SK-N-SH treated with all-trans-retinoic acid at 6 μM for 48 hours (cell line): ENCODE measurements around the gene EMID1.

Source experiments
- ATAC-seq: fragments of 200-7000 bp; cut with Tn5 transposase; 3 replicates; pipeline ENCODE4 v1.9.1; 2020; ENCODE audit warnings: mild to moderate bottlenecking, moderate library complexity
- ARNTL ChIP-seq: fragments of 450-650 bp; formaldehyde crosslinking; IDR thresholded peaks from 2 replicates; pipeline ENCODE4 v1.5.0; 2020; ENCODE audit warnings: low read depth, mild to moderate bottlenecking, moderate library complexity, borderline replicate concordance
- BACH2 ChIP-seq: fragments of 250-450 bp; sonication (Bioruptor Pico); IDR thresholded peaks from 2 replicates; pipeline ENCODE4 v1.9.0; 2021; ENCODE audit warnings: mild to moderate bottlenecking, borderline replicate concordance
- CSDC2 ChIP-seq: fragments of 250-450 bp; sonication (Bioruptor Pico); IDR thresholded peaks from 2 replicates; pipeline ENCODE4 v1.5.0; 2020; ENCODE audit warnings: mild to moderate bottlenecking, moderate library complexity
- ESRRG ChIP-seq: fragments of 250-450 bp; sonication (Bioruptor Pico); IDR thresholded peaks from 2 replicates; pipeline ENCODE4 v1.6.1; 2021; ENCODE audit warnings: mild to moderate bottlenecking
- GLIS3 ChIP-seq: fragments of 250-450 bp; sonication (Bioruptor Pico); IDR thresholded peaks from 2 replicates; pipeline ENCODE4 v1.5.0; 2020; ENCODE audit warnings: mild to moderate bottlenecking, moderate library complexity
- ISL1 ChIP-seq: fragments of 250-450 bp; sonication (Bioruptor Pico); IDR thresholded peaks from 2 replicates; pipeline ENCODE4 v2.1.2; 2022; ENCODE audit warnings: mild to moderate bottlenecking, moderate library complexity
- OSR1 ChIP-seq: fragments of 250-450 bp; sonication (Bioruptor Pico); IDR thresholded peaks from 2 replicates; pipeline ENCODE4 v1.8.0; 2022; ENCODE audit warnings: moderate library complexity, mild to moderate bottlenecking, inconsistent platforms
- PPARA ChIP-seq: fragments of 250-450 bp; sonication (Bioruptor Pico); IDR thresholded peaks from 2 replicates; pipeline ENCODE4 v1.5.0; 2020; ENCODE audit warnings: mild to moderate bottlenecking, borderline replicate concordance
- RARB ChIP-seq: fragments of 250-450 bp; sonication (Bioruptor Pico); IDR thresholded peaks from 2 replicates; pipeline ENCODE4 v1.8.0; 2021; ENCODE audit warnings: mild to moderate bottlenecking, moderate library complexity
- TCF4 ChIP-seq: fragments of 250-450 bp; sonication (Bioruptor Pico); IDR thresholded peaks from 2 replicates; pipeline ENCODE4 v1.8.0; 2021; ENCODE audit warnings: mild to moderate bottlenecking, moderate library complexity, borderline replicate concordance
- TOX ChIP-seq: fragments of 250-450 bp; sonication (Bioruptor Pico); IDR thresholded peaks from 2 replicates; pipeline ENCODE4 v1.8.0; 2021; ENCODE audit warnings: mild to moderate bottlenecking, moderate library complexity, borderline replicate concordance
- ZC3H10 ChIP-seq: fragments of 250-450 bp; sonication (Bioruptor Pico); IDR thresholded peaks from 2 replicates; pipeline ENCODE4 v1.5.1; 2021; ENCODE audit warnings: mild to moderate bottlenecking, moderate library complexity
- ZFP3 ChIP-seq: fragments of 250-450 bp; sonication (Bioruptor Pico); IDR thresholded peaks from 2 replicates; pipeline ENCODE4 v1.5.0; 2020; ENCODE audit warnings: mild to moderate bottlenecking, moderate library complexity
- ZFP30 ChIP-seq: fragments of 450-650 bp; formaldehyde crosslinking; IDR thresholded peaks from 2 replicates; pipeline ENCODE4 v1.5.0; 2022; ENCODE audit warnings: mild to moderate bottlenecking, moderate library complexity
- ZNF565 ChIP-seq: fragments of 450-650 bp; formaldehyde crosslinking; conservative IDR thresholded peaks from 2 replicates; pipeline ENCODE4 v1.5.0; 2020; ENCODE audit warnings: low read depth, mild to moderate bottlenecking, moderate library complexity
- ZNF70 ChIP-seq: fragments of 450-650 bp; formaldehyde crosslinking; IDR thresholded peaks from 2 replicates; pipeline ENCODE4 v1.5.0; 2020; ENCODE audit warnings: mild to moderate bottlenecking, moderate library complexity
- ZNF8 ChIP-seq: fragments of 450-650 bp; formaldehyde crosslinking; IDR thresholded peaks from 2 replicates; pipeline ENCODE4 v1.5.0; 2020; ENCODE audit warnings: mild to moderate bottlenecking, moderate library complexity
- TF ChIP-seq, protein P1 (sequence below): fragments of 250-450 bp; sonication (Bioruptor Pico); IDR thresholded peaks from 2 replicates; pipeline ENCODE4 v1.5.1; 2020; ENCODE audit warnings: low read depth, mild to moderate bottlenecking, moderate library complexity
- TF ChIP-seq, protein P2 (sequence below): fragments of 250-450 bp; sonication (Bioruptor Pico); IDR thresholded peaks from 2 replicates; pipeline ENCODE4 v1.8.0; 2020; ENCODE audit warnings: mild to moderate bottlenecking, moderate library complexity, borderline replicate concordance
- TF ChIP-seq, protein P3 (sequence below): fragments of 250-450 bp; sonication (Bioruptor Pico); IDR thresholded peaks from 2 replicates; pipeline ENCODE4 v1.8.0; 2021; ENCODE audit warnings: low read depth, mild to moderate bottlenecking, moderate library complexity, borderline replicate concordance
- TF ChIP-seq, protein P4 (sequence below): fragments of 250-450 bp; sonication (Bioruptor Pico); IDR thresholded peaks from 2 replicates; pipeline ENCODE4 v1.5.1; 2021; ENCODE audit warnings: mild to moderate bottlenecking, moderate library complexity

EMID1 gene

DNA sequence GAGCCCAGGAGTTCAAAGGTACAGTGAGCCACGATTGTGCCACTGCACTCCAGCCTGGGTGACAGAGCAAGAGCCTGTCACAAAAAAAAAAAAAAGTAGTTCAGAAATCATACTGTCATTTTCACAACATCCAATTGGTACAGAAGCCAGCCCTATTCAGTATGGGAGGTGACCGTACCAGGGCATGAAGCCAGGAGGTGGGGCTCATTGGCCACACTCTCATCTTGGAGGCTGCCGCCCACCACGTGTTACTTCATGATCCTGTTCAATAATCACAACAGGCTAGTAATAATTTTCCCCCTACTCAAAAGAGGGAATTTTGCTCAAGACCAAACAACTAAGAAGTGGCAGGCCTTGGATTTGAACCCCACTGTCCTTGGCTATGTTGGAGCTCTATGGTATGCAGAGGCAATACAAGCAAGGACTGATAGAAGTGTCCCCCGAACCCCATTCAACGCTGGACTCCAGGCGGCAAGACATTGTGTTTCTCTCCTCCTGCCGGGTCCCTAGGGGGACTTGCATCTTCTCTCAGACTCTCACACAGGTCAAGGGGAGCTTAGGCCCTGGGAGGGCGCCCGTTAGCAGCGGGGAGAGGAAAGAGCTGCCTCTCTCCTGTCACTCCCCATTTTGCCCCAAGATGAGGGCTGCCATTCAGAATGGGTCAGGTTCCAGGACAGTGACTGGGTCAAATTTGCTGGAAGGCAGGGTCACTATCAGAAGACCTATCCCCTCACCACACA is 40.2 kb upstream of the EMID1 start:
- no peak for ATAC-seq
- TF ChIP-seq CSDC2 (CRISPR knock-in tag): no peak
- TF ChIP-seq ZFP30: no peak
- TF ChIP-seq ZNF70 (CRISPR knock-in tag): no peak
- no peak for TF ChIP-seq ARNTL (CRISPR knock-in tag)
- TF ChIP-seq, protein P1, sequence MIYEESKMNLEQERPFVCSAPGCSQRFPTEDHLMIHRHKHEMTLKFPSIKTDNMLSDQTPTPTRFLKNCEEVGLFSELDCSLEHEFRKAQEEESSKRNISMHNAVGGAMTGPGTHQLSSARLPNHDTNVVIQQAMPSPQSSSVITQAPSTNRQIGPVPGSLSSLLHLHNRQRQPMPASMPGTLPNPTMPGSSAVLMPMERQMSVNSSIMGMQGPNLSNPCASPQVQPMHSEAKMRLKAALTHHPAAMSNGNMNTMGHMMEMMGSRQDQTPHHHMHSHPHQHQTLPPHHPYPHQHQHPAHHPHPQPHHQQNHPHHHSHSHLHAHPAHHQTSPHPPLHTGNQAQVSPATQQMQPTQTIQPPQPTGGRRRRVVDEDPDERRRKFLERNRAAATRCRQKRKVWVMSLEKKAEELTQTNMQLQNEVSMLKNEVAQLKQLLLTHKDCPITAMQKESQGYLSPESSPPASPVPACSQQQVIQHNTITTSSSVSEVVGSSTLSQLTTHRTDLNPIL (CRISPR knock-in tag): no peak
- TF ChIP-seq, protein P2, sequence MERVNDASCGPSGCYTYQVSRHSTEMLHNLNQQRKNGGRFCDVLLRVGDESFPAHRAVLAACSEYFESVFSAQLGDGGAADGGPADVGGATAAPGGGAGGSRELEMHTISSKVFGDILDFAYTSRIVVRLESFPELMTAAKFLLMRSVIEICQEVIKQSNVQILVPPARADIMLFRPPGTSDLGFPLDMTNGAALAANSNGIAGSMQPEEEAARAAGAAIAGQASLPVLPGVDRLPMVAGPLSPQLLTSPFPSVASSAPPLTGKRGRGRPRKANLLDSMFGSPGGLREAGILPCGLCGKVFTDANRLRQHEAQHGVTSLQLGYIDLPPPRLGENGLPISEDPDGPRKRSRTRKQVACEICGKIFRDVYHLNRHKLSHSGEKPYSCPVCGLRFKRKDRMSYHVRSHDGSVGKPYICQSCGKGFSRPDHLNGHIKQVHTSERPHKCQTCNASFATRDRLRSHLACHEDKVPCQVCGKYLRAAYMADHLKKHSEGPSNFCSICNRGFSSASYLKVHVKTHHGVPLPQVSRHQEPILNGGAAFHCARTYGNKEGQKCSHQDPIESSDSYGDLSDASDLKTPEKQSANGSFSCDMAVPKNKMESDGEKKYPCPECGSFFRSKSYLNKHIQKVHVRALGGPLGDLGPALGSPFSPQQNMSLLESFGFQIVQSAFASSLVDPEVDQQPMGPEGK (CRISPR knock-in tag): no peak
- TF ChIP-seq ESRRG (CRISPR knock-in tag): no peak
- no peak for TF ChIP-seq RARB (CRISPR knock-in tag)

DNA sequence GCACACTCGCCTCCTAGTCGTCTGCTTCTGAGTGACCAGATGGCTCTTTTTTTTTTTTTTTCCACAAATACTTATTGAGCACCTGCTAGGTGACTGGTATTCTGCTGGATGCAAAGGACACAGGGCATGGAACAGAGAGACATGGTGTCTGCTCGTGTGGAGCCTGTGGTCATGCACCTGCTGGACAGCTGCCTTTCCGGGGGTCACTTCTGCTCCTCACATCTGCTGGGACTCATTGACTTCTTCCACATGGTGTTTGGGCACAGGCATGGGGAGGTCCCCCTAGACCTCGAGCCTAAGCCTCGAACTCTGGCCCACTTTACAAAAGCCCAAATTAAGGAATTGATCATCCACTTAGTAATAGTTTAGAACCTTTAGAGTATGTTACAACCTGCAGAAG is 39.5 kb upstream of the EMID1 start:
- TF ChIP-seq TOX: no peak
- TF ChIP-seq, protein P2 (CRISPR knock-in tag): no peak
- TF ChIP-seq TCF4 (CRISPR knock-in tag): no peak
- TF ChIP-seq BACH2: no peak
- no peak for TF ChIP-seq ISL1 (CRISPR knock-in tag)
- no peak for ATAC-seq

DNA sequence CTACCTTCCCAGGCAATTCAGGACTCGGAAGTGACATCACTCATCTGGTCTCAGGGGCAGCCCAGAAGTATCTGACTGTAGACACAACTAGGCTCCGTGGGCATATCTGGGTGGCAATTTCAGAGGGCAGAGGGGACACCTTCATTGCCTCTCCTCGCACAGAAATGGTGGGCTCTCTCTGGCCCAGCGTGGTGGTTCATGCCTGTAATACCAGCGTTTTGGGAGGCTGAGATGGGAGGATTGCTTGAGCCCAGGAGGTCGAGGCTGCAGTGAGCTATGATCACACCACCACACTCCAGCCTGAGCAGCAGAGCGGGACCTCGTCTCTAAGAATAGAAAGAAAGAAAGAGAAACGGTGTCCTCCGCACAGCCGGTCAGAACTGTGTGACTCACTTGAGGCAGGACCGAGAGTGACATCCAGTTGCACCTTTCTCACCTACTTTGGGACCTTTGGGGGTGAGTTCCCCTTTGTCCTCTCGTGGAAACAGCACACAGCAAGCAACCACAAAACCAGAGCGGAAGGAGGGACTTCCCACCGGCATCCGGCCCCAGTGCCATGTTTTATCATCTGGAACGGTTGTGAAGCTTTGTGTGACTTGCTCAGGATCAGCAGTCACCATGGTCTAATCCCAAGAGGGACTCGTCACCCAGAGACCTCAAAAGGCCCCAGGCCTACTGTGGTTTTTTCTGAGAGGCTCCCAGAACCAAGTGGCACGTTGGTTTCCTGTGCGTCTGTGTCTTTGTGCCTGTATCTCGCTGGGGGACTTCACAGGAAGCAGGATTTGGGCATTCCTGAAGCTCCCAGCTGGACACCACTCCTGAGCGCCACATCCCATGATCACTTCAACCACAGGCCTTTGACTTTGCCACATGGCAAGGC is 38.4 kb upstream of the EMID1 start:
- ATAC-seq: no peak
- TF ChIP-seq ZNF565 (CRISPR knock-in tag) (no peak), RARB (CRISPR knock-in tag) (no peak), ZFP3 (CRISPR knock-in tag) (no peak), ZC3H10 (CRISPR knock-in tag) (no peak), ISL1 (CRISPR knock-in tag) (no peak), ESRRG (CRISPR knock-in tag) (no peak), ZFP30 (no peak), PPARA (CRISPR knock-in tag) (no peak), ZNF70 (CRISPR knock-in tag) (no peak), OSR1 (CRISPR knock-in tag) (no peak), GLIS3 (CRISPR knock-in tag) (no peak), ARNTL (CRISPR knock-in tag) (no peak), ZNF8 (no peak), CSDC2 (CRISPR knock-in tag) (no peak)
- TF ChIP-seq, protein P3, sequence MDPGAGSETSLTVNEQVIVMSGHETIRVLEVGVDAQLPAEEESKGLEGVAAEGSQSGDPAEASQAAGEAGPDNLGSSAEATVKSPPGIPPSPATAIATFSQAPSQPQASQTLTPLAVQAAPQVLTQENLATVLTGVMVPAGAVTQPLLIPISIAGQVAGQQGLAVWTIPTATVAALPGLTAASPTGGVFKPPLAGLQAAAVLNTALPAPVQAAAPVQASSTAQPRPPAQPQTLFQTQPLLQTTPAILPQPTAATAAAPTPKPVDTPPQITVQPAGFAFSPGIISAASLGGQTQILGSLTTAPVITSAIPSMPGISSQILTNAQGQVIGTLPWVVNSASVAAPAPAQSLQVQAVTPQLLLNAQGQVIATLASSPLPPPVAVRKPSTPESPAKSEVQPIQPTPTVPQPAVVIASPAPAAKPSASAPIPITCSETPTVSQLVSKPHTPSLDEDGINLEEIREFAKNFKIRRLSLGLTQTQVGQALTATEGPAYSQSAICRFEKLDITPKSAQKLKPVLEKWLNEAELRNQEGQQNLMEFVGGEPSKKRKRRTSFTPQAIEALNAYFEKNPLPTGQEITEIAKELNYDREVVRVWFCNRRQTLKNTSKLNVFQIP (CRISPR knock-in tag): no peak
- TF ChIP-seq, protein P2 (CRISPR knock-in tag): no peak
- TF ChIP-seq, protein P4, sequence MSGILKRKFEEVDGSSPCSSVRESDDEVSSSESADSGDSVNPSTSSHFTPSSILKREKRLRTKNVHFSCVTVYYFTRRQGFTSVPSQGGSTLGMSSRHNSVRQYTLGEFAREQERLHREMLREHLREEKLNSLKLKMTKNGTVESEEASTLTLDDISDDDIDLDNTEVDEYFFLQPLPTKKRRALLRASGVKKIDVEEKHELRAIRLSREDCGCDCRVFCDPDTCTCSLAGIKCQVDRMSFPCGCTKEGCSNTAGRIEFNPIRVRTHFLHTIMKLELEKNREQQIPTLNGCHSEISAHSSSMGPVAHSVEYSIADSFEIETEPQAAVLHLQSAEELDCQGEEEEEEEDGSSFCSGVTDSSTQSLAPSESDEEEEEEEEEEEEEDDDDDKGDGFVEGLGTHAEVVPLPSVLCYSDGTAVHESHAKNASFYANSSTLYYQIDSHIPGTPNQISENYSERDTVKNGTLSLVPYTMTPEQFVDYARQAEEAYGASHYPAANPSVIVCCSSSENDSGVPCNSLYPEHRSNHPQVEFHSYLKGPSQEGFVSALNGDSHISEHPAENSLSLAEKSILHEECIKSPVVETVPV: no peak
- TF ChIP-seq, protein P1 (CRISPR knock-in tag): no peak
- TF ChIP-seq, all 23 proteins: peak for 0
